ENCODE results near the gene BCL2.

The BCL2 gene

DNA sequence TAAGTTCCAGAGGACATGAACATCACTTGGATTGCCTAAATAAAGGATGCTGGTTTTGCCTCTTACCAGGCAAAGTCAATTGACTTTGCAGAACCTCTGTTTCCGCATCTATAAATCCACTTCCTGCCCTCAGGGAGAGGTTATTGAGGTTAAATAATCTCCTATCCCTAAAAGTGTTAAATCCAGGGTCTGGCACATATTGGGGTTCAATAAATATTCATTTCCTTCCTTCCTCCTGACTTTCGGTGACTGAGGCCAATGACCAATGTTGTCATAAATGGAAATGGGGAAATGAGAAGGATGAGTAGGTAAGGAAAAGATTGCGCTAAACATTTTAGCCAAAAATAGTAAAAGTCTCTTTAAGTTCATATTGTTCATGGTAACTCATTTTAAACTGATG lies 16.0 kb downstream of the BCL2 start:
- FAIRE-seq, result no peak
- TF ChIP-seq POLR2A (IDR thresholded peaks at IDR 0.05; ENCODE audit: low read depth, low read length) (no peak), POLR2AphosphoS5 (IDR thresholded peaks at IDR 0.05; ENCODE audit: low read depth, low read length) (no peak), TAF1 (IDR thresholded peaks at IDR 0.05; ENCODE audit: borderline replicate concordance, low read depth, low read length) (no peak)
- DNase-seq (ENCODE audit: insufficient read length), result no peak

DNA sequence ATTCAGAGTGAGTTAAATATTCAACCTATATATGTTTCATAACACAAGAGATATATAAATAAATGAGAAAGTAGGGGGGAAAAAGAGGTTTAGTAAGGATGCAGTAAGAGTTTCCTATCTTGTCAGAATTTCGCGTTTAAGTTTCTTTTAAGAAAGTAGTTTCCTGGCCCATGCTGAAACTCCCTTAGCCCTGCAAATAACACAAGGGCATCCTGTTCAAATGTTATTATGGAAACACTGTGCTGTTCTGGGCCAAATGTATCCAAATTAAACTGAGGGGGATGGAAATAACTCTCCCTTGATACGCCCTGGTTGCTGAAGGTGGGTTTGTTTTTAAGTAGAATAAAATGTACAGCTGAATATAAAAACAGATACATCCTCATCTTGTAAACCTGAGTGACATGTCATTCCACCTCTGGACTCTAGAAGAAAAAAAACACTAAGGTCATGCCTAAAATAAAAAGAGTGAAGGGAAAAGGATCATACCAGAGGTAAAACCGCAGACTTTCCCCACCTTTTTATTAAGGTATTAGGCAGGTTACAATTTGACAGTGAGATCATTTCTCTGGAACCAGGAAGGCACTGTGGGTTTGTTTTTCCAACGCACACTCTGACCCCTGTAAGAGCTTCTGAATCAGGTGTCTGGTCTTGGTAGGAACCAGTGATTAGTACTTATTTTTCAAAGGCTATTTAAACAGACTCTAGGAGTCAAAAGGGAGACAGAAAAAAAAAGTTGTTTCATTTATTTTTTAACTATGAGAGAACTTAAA lies 16.7 kb downstream of the BCL2 start:
- FAIRE-seq (peak; percentile 67), DNase-seq (ENCODE audit: insufficient read length) (no peak)
- TF ChIP-seq POLR2A (IDR thresholded peaks at IDR 0.05; ENCODE audit: low read depth, low read length) (no peak), POLR2AphosphoS5 (IDR thresholded peaks at IDR 0.05; ENCODE audit: low read depth, low read length) (no peak), TAF1 (IDR thresholded peaks at IDR 0.05; ENCODE audit: borderline replicate concordance, low read depth, low read length) (no peak)

DNA sequence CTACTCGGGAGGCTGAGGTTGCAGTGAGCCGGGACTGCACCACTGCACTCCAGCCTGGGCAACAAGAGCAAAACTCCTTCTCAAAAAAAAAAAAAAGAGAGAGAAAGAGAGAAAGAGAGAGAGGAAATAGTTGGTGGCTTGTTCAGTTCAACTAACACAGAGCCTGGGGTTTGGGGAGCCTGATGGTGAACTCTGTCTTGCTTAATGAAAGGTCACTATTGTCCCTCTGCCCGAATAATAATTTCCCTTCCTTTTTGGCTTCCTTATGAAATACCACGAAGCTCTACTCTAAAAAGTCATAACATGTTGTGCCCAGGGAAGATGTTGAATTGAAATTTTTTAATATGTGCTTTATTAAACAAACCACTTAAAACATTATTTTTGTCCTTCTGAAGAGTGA lies 17.3 kb downstream of the BCL2 start:
- TF ChIP-seq POLR2AphosphoS5 (IDR thresholded peaks at IDR 0.05; ENCODE audit: low read depth, low read length) (no peak), POLR2A (IDR thresholded peaks at IDR 0.05; ENCODE audit: low read depth, low read length) (no peak), TAF1 (IDR thresholded peaks at IDR 0.05; ENCODE audit: borderline replicate concordance, low read depth, low read length) (no peak)
- DNase-seq (ENCODE audit: insufficient read length) (no peak), FAIRE-seq (no peak)

DNA sequence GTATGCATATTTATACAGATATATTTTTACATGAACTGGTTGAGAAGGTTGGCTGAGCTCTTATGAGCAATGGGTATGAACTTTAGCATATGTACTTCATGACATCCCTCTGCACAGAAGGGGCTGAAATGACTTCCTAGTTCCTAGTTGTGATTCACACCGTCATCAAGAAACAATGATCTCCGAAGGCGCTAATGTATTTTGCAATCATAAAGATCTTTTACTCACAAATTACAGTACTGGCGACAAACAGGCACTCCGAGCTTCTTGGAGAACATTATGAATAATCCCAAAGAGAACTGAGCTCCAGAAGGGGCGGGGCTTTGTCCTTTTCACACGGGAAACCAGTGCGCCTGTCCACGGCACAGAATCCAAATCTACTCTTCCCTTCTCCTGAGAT lies 18.1 kb downstream of the BCL2 start:
- TF ChIP-seq POLR2AphosphoS5 (IDR thresholded peaks at IDR 0.05; ENCODE audit: low read depth, low read length), result no peak
- TF ChIP-seq POLR2A (IDR thresholded peaks at IDR 0.05; ENCODE audit: low read depth, low read length), result no peak
- no peak for TF ChIP-seq TAF1 (IDR thresholded peaks at IDR 0.05; ENCODE audit: borderline replicate concordance, low read depth, low read length)
- peak; percentile 66 for FAIRE-seq
- DNase-seq (ENCODE audit: insufficient read length), result no peak

DNA sequence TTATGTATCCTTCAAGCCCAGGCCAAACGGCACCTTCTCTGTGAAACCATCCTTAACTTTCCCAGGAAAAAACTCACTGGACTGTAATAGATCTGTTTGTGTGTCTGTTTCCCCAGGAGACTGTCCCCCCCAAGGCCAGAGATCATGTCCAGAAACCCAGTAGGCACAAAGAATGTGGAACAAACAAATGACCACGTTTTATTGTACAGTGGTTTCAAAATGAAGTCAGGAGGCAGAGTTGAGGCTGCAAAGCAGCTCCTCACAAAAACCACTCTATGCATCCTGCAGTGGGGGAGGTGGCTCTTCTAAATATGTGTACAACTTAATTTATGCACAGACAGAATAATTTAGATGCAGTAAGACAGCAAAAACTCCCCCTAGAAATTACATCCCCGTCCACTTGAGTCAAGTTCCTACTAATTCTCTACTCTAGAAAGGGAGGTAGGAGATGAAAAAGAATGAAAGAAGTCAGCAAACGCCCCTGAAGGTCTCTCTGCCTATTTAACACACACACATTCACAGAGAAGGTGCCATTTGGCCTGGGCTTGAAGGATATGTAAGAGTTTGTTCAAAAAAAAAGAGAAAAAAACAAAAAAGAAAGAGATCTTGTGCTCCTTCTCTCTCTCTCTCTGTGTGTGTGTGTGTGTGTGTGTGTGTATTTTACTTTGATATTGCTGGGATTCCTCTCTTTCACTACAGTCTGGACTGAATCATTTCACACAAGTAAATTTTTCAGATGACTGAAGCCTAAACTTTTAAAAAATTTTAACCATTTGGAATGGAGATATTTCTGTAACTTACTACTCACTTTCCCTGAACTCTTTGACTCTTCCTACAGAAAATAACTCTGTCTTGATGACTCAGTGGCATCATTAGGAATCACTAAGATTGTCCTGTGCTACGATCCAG lies 19.5 kb downstream of the BCL2 start:
- DNase-seq (ENCODE audit: insufficient read length) (no peak), FAIRE-seq (peak; percentile 89)
- TF ChIP-seq TAF1 (IDR thresholded peaks at IDR 0.05; ENCODE audit: borderline replicate concordance, low read depth, low read length) (no peak), POLR2AphosphoS5 (IDR thresholded peaks at IDR 0.05; ENCODE audit: low read depth, low read length) (0 out of 2 replicates have a peak, but pooled peaks have one; percentile 33)

DNA sequence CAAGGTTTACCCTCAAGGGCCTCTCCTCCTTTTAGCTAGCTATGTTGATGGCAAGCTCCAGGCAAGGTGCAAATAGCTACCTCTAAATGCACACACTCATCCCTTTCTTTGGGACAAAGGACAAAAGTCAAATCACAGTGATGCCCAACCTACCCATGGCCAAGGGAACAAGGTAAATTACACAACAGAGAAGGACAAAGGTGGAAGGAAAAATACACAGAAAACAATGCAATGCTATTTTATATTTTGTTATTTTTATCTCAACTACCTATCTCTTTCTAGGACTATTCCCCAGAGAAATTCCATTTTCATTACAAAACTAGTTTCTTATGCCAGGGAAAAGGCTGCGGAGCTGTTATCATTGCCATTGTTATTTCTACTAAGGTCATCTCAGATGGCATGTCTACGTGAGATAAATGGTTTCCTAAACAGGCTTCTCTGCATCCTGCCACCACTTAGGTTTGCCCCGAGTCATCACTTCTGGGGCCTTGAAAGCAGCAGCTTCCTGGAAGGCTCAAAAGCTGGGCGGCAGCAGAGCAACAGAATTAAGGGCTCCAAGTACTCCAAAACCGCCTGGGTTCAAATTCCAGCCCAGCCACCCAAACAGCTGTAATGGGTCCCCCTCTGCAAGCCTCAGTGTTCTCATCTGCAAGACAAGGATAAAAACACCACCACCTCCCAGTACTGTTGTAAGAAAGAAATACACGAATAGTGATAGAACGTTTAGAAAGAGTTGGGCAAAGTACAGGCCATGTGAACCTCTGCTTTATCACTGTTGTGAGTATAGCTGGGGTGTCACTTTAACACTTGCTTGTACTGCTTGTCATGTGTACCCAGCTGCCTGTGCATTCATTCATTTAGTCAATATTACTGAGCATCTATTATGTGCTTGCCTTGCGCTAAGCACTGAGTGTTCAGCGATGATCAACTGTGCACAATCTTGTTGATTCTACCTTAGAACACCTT lies 20.9 kb downstream of the BCL2 start:
- DNase-seq (ENCODE audit: insufficient read length) (no peak), FAIRE-seq (no peak)
- no peak for TF ChIP-seq POLR2A (IDR thresholded peaks at IDR 0.05; ENCODE audit: low read depth, low read length)
- no peak for TF ChIP-seq POLR2AphosphoS5 (IDR thresholded peaks at IDR 0.05; ENCODE audit: low read depth, low read length)
- TF ChIP-seq TAF1 (IDR thresholded peaks at IDR 0.05; ENCODE audit: borderline replicate concordance, low read depth, low read length), result no peak

DNA sequence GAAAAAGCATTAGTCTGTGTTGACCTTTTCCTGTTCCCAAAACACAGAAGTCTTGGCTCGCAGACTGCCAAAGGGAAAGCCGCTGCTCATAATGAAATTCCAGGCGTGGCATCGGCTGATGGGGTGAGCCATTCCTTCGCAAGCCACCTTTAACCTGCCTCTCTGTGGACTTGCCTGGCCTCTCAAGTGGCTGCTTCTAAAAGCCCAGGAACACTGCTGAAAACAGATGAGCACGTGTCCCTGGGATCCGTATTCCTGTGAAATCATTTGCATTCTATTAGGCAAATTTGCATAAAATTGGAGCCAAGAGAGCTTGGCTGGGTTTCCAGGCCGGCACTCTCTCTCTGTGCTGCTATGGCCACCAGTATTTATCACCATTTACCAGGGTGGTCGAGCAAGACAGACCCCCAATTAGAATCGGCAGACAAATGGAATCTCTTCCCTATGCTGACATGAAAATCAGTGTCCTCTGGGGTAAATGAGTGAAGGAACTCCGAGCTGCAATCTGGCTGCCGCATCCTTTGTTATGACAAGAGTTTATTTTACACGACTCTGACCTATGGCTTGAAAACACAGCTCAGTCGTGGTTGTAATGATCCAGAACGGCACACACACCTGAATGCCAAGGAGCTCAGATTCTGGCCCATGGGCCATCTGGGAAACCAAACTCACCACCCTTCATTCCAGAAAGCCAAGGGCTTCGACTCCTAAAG lies 21.7 kb downstream of the BCL2 start:
- TF ChIP-seq TAF1 (IDR thresholded peaks at IDR 0.05; ENCODE audit: borderline replicate concordance, low read depth, low read length) (no peak), POLR2A (IDR thresholded peaks at IDR 0.05; ENCODE audit: low read depth, low read length) (no peak), POLR2AphosphoS5 (IDR thresholded peaks at IDR 0.05; ENCODE audit: low read depth, low read length) (no peak)
- FAIRE-seq (no peak), DNase-seq (ENCODE audit: insufficient read length) (no peak)

DNA sequence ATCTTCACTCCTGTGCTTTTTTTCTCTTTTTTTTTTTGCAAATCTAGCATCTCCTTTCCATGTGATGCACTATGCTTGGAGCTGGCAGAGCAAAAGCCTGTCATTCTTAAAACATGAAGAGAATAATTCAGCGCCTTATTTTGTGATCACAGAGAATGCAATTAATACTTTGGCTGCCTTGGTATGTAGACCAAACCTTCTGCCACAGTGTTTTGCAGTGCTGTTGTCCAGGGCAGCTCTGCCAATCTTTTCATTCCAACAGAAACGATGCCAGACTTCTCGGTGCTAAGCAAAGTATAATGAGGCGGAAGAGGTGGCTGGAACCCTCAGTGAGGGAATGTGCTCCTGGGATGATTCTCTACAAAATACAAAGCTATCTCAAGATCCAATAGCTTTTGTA lies 25.6 kb downstream of the BCL2 start:
- DNase-seq (ENCODE audit: insufficient read length) (no peak), FAIRE-seq (no peak)
- TF ChIP-seq POLR2AphosphoS5 (IDR thresholded peaks at IDR 0.05; ENCODE audit: low read depth, low read length) (no peak), TAF1 (IDR thresholded peaks at IDR 0.05; ENCODE audit: borderline replicate concordance, low read depth, low read length) (no peak), POLR2A (IDR thresholded peaks at IDR 0.05; ENCODE audit: low read depth, low read length) (no peak)

DNA sequence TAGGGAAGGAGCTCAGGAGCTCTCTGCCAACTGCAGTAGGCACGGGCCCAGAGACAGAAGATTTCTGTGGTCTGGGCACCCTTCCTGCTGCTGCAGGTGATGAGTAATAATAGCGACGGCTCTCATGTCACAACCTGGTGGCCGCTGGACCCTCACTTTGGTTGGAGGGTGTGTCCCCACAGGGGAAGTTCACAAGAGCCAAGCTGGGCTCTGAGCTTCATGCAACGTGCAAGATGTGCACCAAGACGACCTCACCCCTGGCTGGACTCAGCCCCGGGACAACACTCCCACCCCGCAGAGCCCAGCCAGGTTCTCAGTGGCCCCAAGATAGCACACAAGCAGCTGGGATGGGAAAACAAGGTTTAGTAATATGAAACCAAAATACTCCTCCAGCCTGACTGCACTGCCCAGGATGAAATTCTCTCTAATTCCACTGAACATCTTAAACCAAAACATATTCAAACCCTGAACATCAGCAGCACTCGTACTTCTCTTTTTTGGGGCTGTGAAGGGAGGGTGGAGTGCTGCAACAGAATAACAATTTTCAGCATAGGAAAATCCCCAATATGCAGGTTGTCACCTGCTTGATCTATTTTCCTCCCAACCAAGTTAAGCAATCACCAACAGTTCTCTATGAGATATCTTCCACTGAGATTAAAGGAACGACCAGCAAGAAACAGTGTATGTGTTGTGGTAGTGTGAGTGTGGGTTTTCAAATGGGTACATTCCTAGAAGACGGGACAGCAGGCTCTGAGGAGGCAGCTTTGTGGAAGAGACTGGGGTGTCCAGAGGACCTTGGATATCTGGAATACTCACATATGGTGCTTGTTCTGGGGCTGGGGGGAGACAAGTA lies 26.5 kb downstream of the BCL2 start:
- DNase-seq (ENCODE audit: insufficient read length), result peak; percentile 17
- TF ChIP-seq POLR2AphosphoS5 (IDR thresholded peaks at IDR 0.05; ENCODE audit: low read depth, low read length), result no peak
- no peak for TF ChIP-seq TAF1 (IDR thresholded peaks at IDR 0.05; ENCODE audit: borderline replicate concordance, low read depth, low read length)
- TF ChIP-seq POLR2A (IDR thresholded peaks at IDR 0.05; ENCODE audit: low read depth, low read length), result peak; percentile 23; the same call in 1 of the 2 replicates
- peak; percentile 91 for FAIRE-seq

All from GM12892 (cell line).